Thoracic aorta (tissue), 2 donors: Measurements from ENCODE around the gene IL17F. TPM values are rescaled to one million over a fixed set of nuclear protein-coding genes. Genes with fewer than 3 reads are reported as not detected.

Experiments
- ATAC-seq: fragments of 150-250 bp; one replicate; pipeline ENCODE4 v1.8.0; 2017; ENCODE audit warnings: low read depth; ENCODE audit not compliant: insufficient number of reproducible peaks, low FRiP score
- DNase-seq: peaks from one replicate; pipeline ENCODE4 v3.0.0-alpha.2; 2020; ENCODE audit warnings: low spot score
- H3K27ac ChIP-seq, 2 donors: fragments of 200-600 bp; sonication (generic); 1 replicate in 1 of 2; 2 replicates in 1 of 2; pipeline ENCODE4 v1.5.1; 2016; ENCODE audit warnings: mild to moderate bottlenecking in 2 of 2, moderate library complexity in 2 of 2
- H3K27me3 ChIP-seq: fragments of 200-600 bp; sonication (generic); replicated peaks from 2 replicates; pipeline ENCODE4 v1.6.0; 2016; ENCODE audit warnings: mild to moderate bottlenecking; ENCODE audit not compliant: insufficient read depth
- H3K36me3 ChIP-seq: fragments of 200-600 bp; sonication (generic); one replicate; pipeline ENCODE4 v1.5.1; 2016
- H3K4me1 ChIP-seq, 2 donors: fragments of 200-600 bp; sonication (generic); 1 replicate in 1 of 2; 2 replicates in 1 of 2; pipeline versions ENCODE4 v1.5.1 to v1.6.0; 2016; ENCODE audit warnings: low read depth in 2 of 2, mild to moderate bottlenecking in 1 of 2; ENCODE audit not compliant: control insufficient read depth in 1 of 2
- H3K4me3 ChIP-seq: fragments of 200-600 bp; sonication (generic); 2 replicates; pipeline ENCODE4 v1.5.1; 2016; ENCODE audit warnings: mild to moderate bottlenecking
- H3K9me3 ChIP-seq: fragments of 200-600 bp; sonication (generic); 2 replicates; pipeline ENCODE4 v1.5.1; 2016
- CTCF ChIP-seq: fragments of 200-600 bp; sonication (generic); IDR thresholded peaks from one replicate; pipeline ENCODE4 v1.5.1; 2019; ENCODE audit warnings: antibody characterized with exemption
- total RNA-seq, 2 donors: library from RNA; depleted of rRNA; stranded (reverse); fragments of >200 nt; gene quantifications; one replicate each; pipeline versions ENCODE4 v1.1.0 to v1.2.3, GENCODE V29; 2016

Gene IL17F
- total RNA-seq, 2 donors from 2014 or later, result not detected

GRCh38 chr6:52285177-52286068, 41.1 kb upstream of the IL17F start:
- DNase-seq (no peak), ATAC-seq (no peak)
- Histone ChIP-seq H3K36me3 (peaks cover 13% of the 10 kb centered on the region), H3K27me3 (no peaks in the 10 kb centered on the region), H3K4me3 (peak overlapping the region; percentile 76), H3K4me1 (peaks cover 5 to 13% of the 10 kb centered on the region in 2 donors), H3K27ac (no peak overlapping the region), H3K9me3 (no peaks in the 10 kb centered on the region)
- no peak for TF ChIP-seq CTCF

- no peaks in the 10 kb centered on the region for H3K27me3 ChIP-seq
- H3K27ac ChIP-seq, result peak within 1 kb of the TSS; percentile 3 to 33
- DNase-seq, result peak; percentile 91
- H3K4me1 ChIP-seq, result peaks cover 5 to 13% of the 10 kb centered on the region in 2 donors
- peak; percentile 99 for ATAC-seq
- H3K9me3 ChIP-seq, result no peaks in the 10 kb centered on the region
- peak within 1 kb of the TSS; percentile 76 for H3K4me3 ChIP-seq
- no peak for TF ChIP-seq CTCF
- H3K36me3 ChIP-seq, result peaks cover 15% of the 10 kb centered on the region
Measured at GRCh38 chr6:52284460-52285176, 40.3 kb upstream of the IL17F start, which contains the start of gene MCM3. Gene MCM3 (minus strand): TSS chr6:52284742. CDS start chr6:52284674, 68 bp downstream.

- Histone ChIP-seq H3K36me3 (peaks cover 20% of the 10 kb centered on the region), H3K4me3 (peak overlapping the region; percentile 76), H3K27me3 (no peaks in the 10 kb centered on the region), H3K27ac (peak overlapping the region; percentile 3 to 33), H3K4me1 (peaks cover 5 to 13% of the 10 kb centered on the region in 2 donors), H3K9me3 (no peaks in the 10 kb centered on the region)
- ATAC-seq (no peak), DNase-seq (no peak)
- no peak for TF ChIP-seq CTCF
Measured at GRCh38 chr6:52284131-52284459, 39.8 kb upstream of the IL17F start.

- Histone ChIP-seq H3K27ac (no peak overlapping the region), H3K36me3 (peaks cover 27% of the 10 kb centered on the region), H3K27me3 (no peaks in the 10 kb centered on the region), H3K4me1 (peaks cover 5 to 13% of the 10 kb centered on the region in 2 donors), H3K9me3 (no peaks in the 10 kb centered on the region), H3K4me3 (no peak overlapping the region)
- no peak for ATAC-seq
- TF ChIP-seq CTCF, result no peak
- DNase-seq, result no peak
Measured at GRCh38 chr6:52283111-52283510, 38.8 kb upstream of the IL17F start.

GRCh38 chr6:52276130-52276529, 31.8 kb upstream of the IL17F start:
- Histone ChIP-seq H3K4me3 (no peak overlapping the region), H3K27ac (no peak overlapping the region), H3K4me1 (no peaks in the 10 kb centered on the region), H3K27me3 (no peaks in the 10 kb centered on the region), H3K36me3 (peaks cover 57% of the 10 kb centered on the region), H3K9me3 (no peaks in the 10 kb centered on the region)
- no peak for TF ChIP-seq CTCF
- ATAC-seq (no peak), DNase-seq (no peak)
